Parathyroid adenoma (tissue), 2 donors: ENCODE measurements around the gene ZNF148.

ENCODE experiments used
- H2AFZ ChIP-seq: fragments of 300-600 bp; sonication (generic); one replicate; pipeline ENCODE4 v1.7.0; 2017; ENCODE audit warnings: antibody characterized with exemption, mild to moderate bottlenecking
- H3K27ac ChIP-seq: fragments of 300-600 bp; sonication (generic); one replicate; pipeline ENCODE4 v1.7.0; 2017
- H3K27me3 ChIP-seq: fragments of 300-600 bp; sonication (generic); one replicate; pipeline ENCODE4 v1.7.0; 2017; ENCODE audit warnings: low read length; ENCODE audit not compliant: control insufficient read depth, insufficient read depth
- H3K36me3 ChIP-seq: fragments of 300-600 bp; sonication (generic); one replicate; pipeline ENCODE4 v1.7.0; 2017; ENCODE audit warnings: low read length; ENCODE audit not compliant: control insufficient read depth, insufficient read depth
- H3K4me1 ChIP-seq: fragments of 300-600 bp; sonication (generic); one replicate; pipeline ENCODE4 v1.7.0; 2017; ENCODE audit warnings: control low read depth
- H3K4me2 ChIP-seq: fragments of 300-600 bp; sonication (generic); one replicate; pipeline ENCODE4 v1.7.0; 2017; ENCODE audit warnings: low read length
- H3K4me3 ChIP-seq: fragments of 300-600 bp; sonication (generic); one replicate; pipeline ENCODE4 v1.7.0; 2017; ENCODE audit warnings: low read depth, low read length
- H3K79me2 ChIP-seq: fragments of 300-600 bp; sonication (generic); one replicate; pipeline ENCODE4 v1.7.0; 2017; ENCODE audit warnings: control low read depth
- H3K9ac ChIP-seq: fragments of 300-600 bp; sonication (generic); one replicate; pipeline ENCODE4 v1.7.0; 2017; ENCODE audit warnings: mild to moderate bottlenecking
- H3K9me3 ChIP-seq: fragments of 300-600 bp; sonication (generic); one replicate; pipeline ENCODE4 v1.7.0; 2017; ENCODE audit warnings: low read length; ENCODE audit not compliant: control insufficient read depth
- CTCF ChIP-seq: fragments of 300-600 bp; sonication (generic); IDR thresholded peaks from one replicate; pipeline ENCODE4 v1.7.0; 2017; ENCODE audit warnings: antibody characterized with exemption, mild to moderate bottlenecking
- donor health status: primary hyperparathyroidism.

Gene ZNF148

GRCh38 chr3:125187599-125187910, 187.6 kb downstream of the ZNF148 start:
- no peak for TF ChIP-seq CTCF
- H3K79me2 ChIP-seq = no peaks in the 10 kb centered on the region
- no peak overlapping the region for H3K27ac ChIP-seq
- H3K4me3 ChIP-seq = no peak overlapping the region
- H3K4me2 ChIP-seq = no peak overlapping the region
- no peaks in the 10 kb centered on the region for H3K9me3 ChIP-seq
- no peaks in the 10 kb centered on the region for H3K27me3 ChIP-seq
- H3K9ac ChIP-seq = no peak overlapping the region
- H2AFZ ChIP-seq = no peak overlapping the region
- no peaks in the 10 kb centered on the region for H3K36me3 ChIP-seq
- peaks cover 5% of the 10 kb centered on the region for H3K4me1 ChIP-seq

- Histone ChIP-seq H3K79me2 (no peaks in the 10 kb centered on the region), H2AFZ (peak overlapping the region; percentile 51), H3K9me3 (no peaks in the 10 kb centered on the region), H3K4me3 (no peak overlapping the region), H3K27me3 (no peaks in the 10 kb centered on the region), H3K27ac (no peak overlapping the region), H3K9ac (no peak overlapping the region), H3K4me1 (peaks cover 5% of the 10 kb centered on the region), H3K36me3 (no peaks in the 10 kb centered on the region), H3K4me2 (no peak overlapping the region)
- no peak for TF ChIP-seq CTCF
Observed at GRCh38 chr3:125186800-125187598, 188.1 kb downstream of the ZNF148 start.

DNA sequence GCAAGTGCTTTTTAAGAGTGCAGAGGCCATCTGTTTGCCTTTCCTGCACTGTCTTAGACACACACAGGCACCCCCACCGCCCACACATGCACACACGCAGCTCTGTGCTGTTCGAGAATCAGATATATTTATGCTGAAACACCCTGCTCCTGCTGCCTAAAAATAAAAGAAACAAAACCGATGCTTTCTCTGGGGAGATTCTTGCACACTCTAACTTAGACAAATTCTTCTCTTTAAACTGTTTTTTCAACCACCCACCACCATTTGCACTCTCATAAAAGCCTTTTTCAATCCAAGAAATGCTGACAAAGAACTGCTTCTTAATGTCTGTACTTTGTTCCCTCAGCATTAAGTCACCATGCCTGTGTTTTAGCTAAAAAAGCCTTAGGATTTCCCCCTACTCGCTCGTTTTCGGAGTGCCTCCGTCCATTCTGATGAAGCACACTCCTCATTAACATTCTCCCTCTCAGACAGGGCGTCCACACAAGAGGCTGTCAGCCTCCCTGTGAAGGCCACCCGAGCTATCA, 188.8 kb downstream of the ZNF148 start:
- Histone ChIP-seq H3K9ac (no peak overlapping the region), H3K4me1 (peaks cover 5% of the 10 kb centered on the region), H3K36me3 (no peaks in the 10 kb centered on the region), H3K9me3 (no peaks in the 10 kb centered on the region), H3K79me2 (no peaks in the 10 kb centered on the region), H2AFZ (peak overlapping the region; percentile 51), H3K4me2 (no peak overlapping the region), H3K4me3 (no peak overlapping the region), H3K27me3 (no peaks in the 10 kb centered on the region), H3K27ac (no peak overlapping the region)
- no peak for TF ChIP-seq CTCF

DNA sequence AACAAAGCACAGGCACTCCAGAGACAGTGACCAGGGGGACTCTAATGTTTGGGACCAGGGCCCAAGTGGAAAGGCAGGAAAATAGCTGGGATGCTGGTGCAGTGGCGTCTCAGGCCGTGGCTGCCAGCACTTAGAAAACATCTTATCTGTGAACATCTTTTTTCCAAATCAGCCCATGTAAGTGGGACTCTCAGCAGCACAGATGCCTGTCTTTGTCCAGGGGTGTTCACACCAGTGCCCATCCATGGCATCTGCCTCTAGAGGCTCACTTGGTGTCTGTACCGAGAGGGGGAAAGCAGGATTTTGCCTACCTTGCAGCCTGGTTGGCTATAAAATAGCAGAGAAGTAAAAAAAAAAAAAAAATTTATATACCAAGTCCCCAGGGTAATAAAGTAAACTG, 189.3 kb downstream of the ZNF148 start:
- H3K4me2 ChIP-seq = no peak overlapping the region
- H2AFZ ChIP-seq = peak overlapping the region; percentile 4
- no peak overlapping the region for H3K27ac ChIP-seq
- no peaks in the 10 kb centered on the region for H3K27me3 ChIP-seq
- no peaks in the 10 kb centered on the region for H3K36me3 ChIP-seq
- H3K4me3 ChIP-seq = no peak overlapping the region
- H3K4me1 ChIP-seq = peaks cover 5% of the 10 kb centered on the region
- no peaks in the 10 kb centered on the region for H3K9me3 ChIP-seq
- TF ChIP-seq CTCF = no peak
- H3K9ac ChIP-seq = no peak overlapping the region
- no peaks in the 10 kb centered on the region for H3K79me2 ChIP-seq

- no peak overlapping the region for H3K4me3 ChIP-seq
- peaks cover 5% of the 10 kb centered on the region for H3K4me1 ChIP-seq
- no peak overlapping the region for H3K4me2 ChIP-seq
- no peaks in the 10 kb centered on the region for H3K79me2 ChIP-seq
- no peak overlapping the region for H2AFZ ChIP-seq
- no peak overlapping the region for H3K9ac ChIP-seq
- H3K27ac ChIP-seq = no peak overlapping the region
- H3K27me3 ChIP-seq = no peaks in the 10 kb centered on the region
- TF ChIP-seq CTCF = no peak
- no peaks in the 10 kb centered on the region for H3K36me3 ChIP-seq
- no peaks in the 10 kb centered on the region for H3K9me3 ChIP-seq
Observed at GRCh38 chr3:125179884-125180240, 195.3 kb downstream of the ZNF148 start.
